HCT116 (cell line): ENCODE measurements around the gene ARHGAP18. TPM values are rescaled to one million over a fixed set of nuclear protein-coding genes. Genes with fewer than 3 reads are reported as not detected.

Experiments
- ATAC-seq: fragments of 200-7000 bp; cut with Tn5 transposase; 2 replicates; pipeline ENCODE4 v1.9.1; 2020; ENCODE audit warnings: mild to moderate bottlenecking, moderate library complexity
- BruUV-seq: library from RNA; stranded (reverse); fragments of 400-500 nt; replicated peaks from 2 replicates; lab custom pipeline; 2021; lab: Mats Ljungman, UMichigan
- CTCF ChIA-PET: fragments of 300-600 bp; sonication (Branson Sonifier 250); formaldehyde crosslinking; loops from one replicate; lab custom pipeline; 2021; ENCODE audit warnings: antibody characterized with exemption; lab: Charles Lee
- POLR2A ChIA-PET: fragments of 300-600, 350-600 bp; sonication (Branson Sonifier 250); formaldehyde crosslinking; loops from one replicate; lab custom pipeline; 2021; ENCODE audit warnings: antibody characterized with exemption; lab: Charles Lee
- RAD21 ChIA-PET, 2 experiments: fragments of 300-600 bp; sonication (Branson Sonifier 250); formaldehyde crosslinking; loops; one replicate each; lab custom pipeline; 2023; ENCODE audit warnings: low total read pairs in 2 of 2; ENCODE audit not compliant: uncharacterized antibody in 2 of 2, unreplicated experiment in 2 of 2, low non-redundant PET in 1 of 2; lab: Charles Lee
- DNase-seq: peaks from one replicate; pipeline ENCODE4 v3.0.0-alpha.2; 2010; ENCODE audit warnings: low read depth, low spot score
- H2AFZ ChIP-seq: fragments of 200-600 bp; shearing (Covaris generic), sonication (generic); 2 replicates; pipeline ENCODE4 v1.6.1; 2017; ENCODE audit warnings: low read depth, mixed run types, mixed read lengths, antibody characterized with exemption, low read length; ENCODE audit not compliant: poor library complexity, severe bottlenecking
- H3K27ac ChIP-seq: 2 replicates; pipeline ENCODE4 v1.5.1; 2012; ENCODE audit warnings: low read depth, low read length
- H3K27me3 ChIP-seq: fragments of 200-600 bp; sonication (generic); 2 replicates; pipeline ENCODE4 v1.6.1; 2016; ENCODE audit warnings: mixed run types, low read length, mixed read lengths; ENCODE audit not compliant: insufficient read depth
- H3K36me3 ChIP-seq, 2 experiments: fragments of 200-500 bp in 1 of 2; fragments of 200-600 bp in 1 of 2; sonication (Bioruptor generic) in 1 of 2; sonication (generic) in 1 of 2; 2 replicates each; pipeline versions ENCODE4 v1.5.1 to v1.6.1; 2014 to 2016; ENCODE audit warnings: low read length in 2 of 2, inconsistent platforms in 1 of 2, mixed read lengths in 1 of 2, mixed run types in 1 of 2; ENCODE audit not compliant: insufficient read depth in 2 of 2, control insufficient read depth in 1 of 2
- H3K4me1 ChIP-seq, 2 experiments: fragments of 200-600 bp in 1 of 2; sonication (generic) in 1 of 2; 2 replicates each; pipeline versions ENCODE4 v1.5.1 to v1.6.1; 2012 to 2017; ENCODE audit warnings: low read length in 2 of 2, inconsistent platforms in 1 of 2, mild to moderate bottlenecking in 1 of 2, mixed read lengths in 1 of 2, mixed run types in 1 of 2, moderate library complexity in 1 of 2; ENCODE audit not compliant: insufficient read depth in 2 of 2, control insufficient read depth in 1 of 2
- H3K4me2 ChIP-seq: fragments of 200-600 bp; sonication (generic); 2 replicates; pipeline ENCODE4 v1.6.1; 2017; ENCODE audit warnings: mixed run types, low read length, mixed read lengths
- H3K4me3 ChIP-seq, 2 experiments: fragments of 200-600 bp in 1 of 2; sonication (generic) in 1 of 2; replicated peaks in 1 of 2; 2 replicates each; pipeline ENCODE4 v1.5.1; 2011 to 2016; ENCODE audit warnings: low read length in 2 of 2, control low read depth in 1 of 2, low read depth in 1 of 2, mild to moderate bottlenecking in 1 of 2, mixed read lengths in 1 of 2, mixed run types in 1 of 2
- H3K79me2 ChIP-seq: fragments of 200-600 bp; sonication (generic); 2 replicates; pipeline ENCODE4 v1.6.1; 2017; ENCODE audit warnings: mild to moderate bottlenecking, mixed run types, low read length, moderate library complexity, mixed read lengths; ENCODE audit not compliant: insufficient read depth
- H3K9ac ChIP-seq: fragments of 200-600 bp; sonication (generic); 2 replicates; pipeline ENCODE4 v1.6.1; 2016; ENCODE audit warnings: low read length, mixed read lengths
- H3K9me2 ChIP-seq: fragments of 200-600 bp; sonication (generic), shearing (Covaris generic); 2 replicates; pipeline ENCODE4 v1.6.1; 2017; ENCODE audit warnings: mixed run types, mild to moderate bottlenecking, moderate library complexity; ENCODE audit not compliant: insufficient read depth
- H3K9me3 ChIP-seq, 2 experiments: fragments of 200-500 bp in 1 of 2; fragments of 200-600 bp in 1 of 2; sonication (Bioruptor generic) in 1 of 2; sonication (generic) in 1 of 2; 2 replicates each; pipeline ENCODE4 v1.6.1; 2014 to 2017; ENCODE audit warnings: low read length in 2 of 2, mixed read lengths in 2 of 2, inconsistent platforms in 1 of 2, low read depth in 1 of 2, mild to moderate bottlenecking in 1 of 2, mixed run types in 1 of 2, moderate library complexity in 1 of 2; ENCODE audit not compliant: control insufficient read depth in 1 of 2, insufficient read depth in 1 of 2
- H4K20me1 ChIP-seq: fragments of 200-600 bp; sonication (generic), shearing (Covaris generic); 2 replicates; pipeline ENCODE4 v1.6.1; 2017; ENCODE audit warnings: mixed run types, mild to moderate bottlenecking, moderate library complexity; ENCODE audit not compliant: insufficient read depth
- CEBPB ChIP-seq: IDR thresholded peaks from 2 replicates; pipeline ENCODE4 v1.6.1; 2012; ENCODE audit warnings: low read depth
- SIN3A ChIP-seq: IDR thresholded peaks from 2 replicates; pipeline ENCODE4 v1.6.1; 2012; ENCODE audit warnings: low read depth
- intact Hi-C: fragments of 100-400 bp; cut with micrococcal nuclease; formaldehyde crosslinking; loops from 2 replicates; pipeline ENCODE4 v1.10.0; 2022
- total RNA-seq: library from RNA; stranded (reverse); gene quantifications from one replicate; pipeline ENCODE4 v1.2.1, GENCODE V29; 2021; ENCODE audit not compliant: unreplicated experiment

Gene ARHGAP18
- total RNA-seq, 1 experiment from 2014 or later, result 70.3 TPM

- Histone ChIP-seq H4K20me1 (no peaks in the 10 kb centered on the region), H3K4me3 (no peak overlapping the region), H3K27ac (no peak overlapping the region), H3K36me3 (no peaks in the 10 kb centered on the region; a peak in 1 of 4 replicates)
- no TSS peak for BruUV-seq
- ChIA-PET RAD21 (no interaction called here), POLR2A (no interaction called here)
- TF ChIP-seq SIN3A, result no peak
- no peak for TF ChIP-seq CEBPB
- TF ChIP-seq, all 23 proteins: peak for 0
- Histone ChIP-seq H3K79me2 (no peaks in the 10 kb centered on the region), H3K9me2 (no peaks in the 10 kb centered on the region), H3K9ac (no peak overlapping the region), H3K4me2 (no peak overlapping the region), H2AFZ (no peak overlapping the region), H3K9me3 (no peaks in the 10 kb centered on the region), H3K27me3 (no peaks in the 10 kb centered on the region), H3K4me1 (no peaks in the 10 kb centered on the region)
- DNase-seq, result no peak
- intact Hi-C loops, result no loop called here
- ATAC-seq, result no peak
- CTCF ChIA-PET, result no interaction called here
Observed at GRCh38 chr6:129534926-129535325, 175.1 kb downstream of the ARHGAP18 start.

Other genes with a start within 250 kb of the ARHGAP18 start
- gene TMEM244, start 151.1 kb upstream of the ARHGAP18 start, total RNA-seq, result not detected